A549 (cell line): ENCODE data around the gene KRT8. TPM values are rescaled to one million over a fixed set of nuclear protein-coding genes. Genes with fewer than 3 reads are reported as not detected.

ENCODE experiments used
- ATAC-seq, 2 experiments: fragments of 200-7000 bp in 1 of 2; fragments of >200 bp in 1 of 2; cut with Nextera tagmentation in 1 of 2; cut with Tn5 transposase in 1 of 2; 3 replicates each; pipeline versions ENCODE4 v1.8.0 to v1.9.1; 2018 to 2020; ENCODE audit warnings: mild to moderate bottlenecking in 1 of 2, moderate library complexity in 1 of 2
- CTCF ChIA-PET: fragments of 300-600 bp; sonication (Branson Sonifier 250); formaldehyde crosslinking; extraction: SDS; loops from one replicate; lab custom pipeline; 2021; ENCODE audit warnings: antibody characterized with exemption, inconsistent platforms; lab: Yijun Ruan, JAX
- POLR2A ChIA-PET: fragments of 350-600 bp; formaldehyde crosslinking; extraction: SDS; loops from one replicate; lab custom pipeline; 2021; ENCODE audit warnings: antibody characterized with exemption, inconsistent platforms; lab: Yijun Ruan, JAX
- DNase-seq, 2 experiments: peaks; one replicate each; pipeline versions ENCODE4 v3.0.0 to v3.0.0-alpha.2; 2011 to 2016; ENCODE audit warnings: low read depth in 1 of 2, low spot score in 1 of 2
- FAIRE-seq: peaks from 2 replicates; lab custom pipeline; 2011; peaks lifted over from hg19 to GRCh38; lab: Jason Lieb, UNC
- H3K27ac ChIP-seq, 2 experiments: fragments of >200 bp; sonication (Bioruptor Twin); formaldehyde crosslinking; 3 replicates each; pipeline ENCODE4 v1.5.1; 2016 to 2017
- H3K4me1 ChIP-seq: fragments of >200 bp; sonication (Bioruptor Twin); formaldehyde crosslinking; 3 replicates; pipeline ENCODE4 v1.6.1; 2016
- H3K4me2 ChIP-seq: fragments of >200 bp; sonication (Bioruptor Twin); formaldehyde crosslinking; 3 replicates; pipeline ENCODE4 v1.6.1; 2016
- H3K4me3 ChIP-seq: fragments of >200 bp; sonication (Bioruptor Twin); formaldehyde crosslinking; 3 replicates; pipeline ENCODE4 v1.5.1; 2016
- H3K9me3 ChIP-seq: fragments of >200 bp; sonication (Bioruptor Twin); formaldehyde crosslinking; 3 replicates; pipeline ENCODE4 v1.6.1; 2016
- BHLHE40 ChIP-seq: IDR thresholded peaks from 2 replicates; pipeline ENCODE4 v1.6.1; 2012; ENCODE audit warnings: low read depth, low read length, inconsistent platforms
- CBX2 ChIP-seq: fragments of 200-600 bp; sonication (generic); IDR thresholded peaks from 2 replicates; pipeline ENCODE4 v1.6.1; 2016; ENCODE audit warnings: low read depth, mild to moderate bottlenecking, borderline replicate concordance
- CBX8 ChIP-seq: fragments of 200-600 bp; sonication (generic); IDR thresholded peaks from 2 replicates; pipeline ENCODE4 v1.6.1; 2016
- CEBPB ChIP-seq, 2 experiments: fragments of >200 bp in 1 of 2; sonication (Bioruptor Twin) in 1 of 2; formaldehyde crosslinking in 1 of 2; IDR thresholded peaks; 2 replicates each; pipeline ENCODE4 v1.6.1; 2012 to 2016
- FOSB ChIP-seq: fragments of 250-450 bp; sonication (Bioruptor Pico); IDR thresholded peaks from 2 replicates; pipeline ENCODE4 v1.5.0; 2020; ENCODE audit warnings: mild to moderate bottlenecking, moderate library complexity
- FOSL2 ChIP-seq, 2 experiments: fragments of 450-650 bp in 1 of 2; fragments of >200 bp in 1 of 2; sonication (Bioruptor Twin) in 1 of 2; formaldehyde crosslinking; IDR thresholded peaks; 2 replicates each; pipeline versions ENCODE4 v1.5.0 to v1.6.1; 2016 to 2020; ENCODE audit warnings: mild to moderate bottlenecking in 1 of 2, moderate library complexity in 1 of 2
- HOXB5 ChIP-seq: fragments of 250-450 bp; sonication (Bioruptor Pico); IDR thresholded peaks from 2 replicates; pipeline ENCODE4 v1.5.0; 2020; ENCODE audit warnings: mild to moderate bottlenecking, moderate library complexity
- MAZ ChIP-seq: fragments of 150-350 bp; IDR thresholded peaks from 2 replicates; pipeline ENCODE4 v1.6.1; 2014; ENCODE audit warnings: antibody characterized with exemption, low read depth, low read length, borderline replicate concordance
- MYC ChIP-seq: IDR thresholded peaks from 2 replicates; pipeline ENCODE4 v1.6.1; 2012; ENCODE audit warnings: mild to moderate bottlenecking, inconsistent platforms, low read length, improper control_type of control experiment, borderline replicate concordance
- NFE2L2 ChIP-seq: fragments of 150-350 bp; conservative IDR thresholded peaks from 2 replicates; pipeline ENCODE4 v1.6.1; 2014; ENCODE audit warnings: low read length
- POLR2AphosphoS2 ChIP-seq: conservative IDR thresholded peaks from 2 replicates; pipeline ENCODE4 v1.6.1; 2012; ENCODE audit warnings: low read length, improper control_type of control experiment, inconsistent platforms
- RAD21 ChIP-seq, 2 experiments: fragments of >200 bp in 1 of 2; sonication (Bioruptor Twin) in 1 of 2; formaldehyde crosslinking in 1 of 2; IDR thresholded peaks in 1 of 2; conservative IDR thresholded peaks in 1 of 2; 2 replicates in 1 of 2; 3 replicates in 1 of 2; pipeline ENCODE4 v1.6.1; 2012 to 2018; ENCODE audit warnings: inconsistent platforms in 1 of 2
- RFX5 ChIP-seq: fragments of 450-650 bp; IDR thresholded peaks from 2 replicates; pipeline ENCODE4 v1.7.1; 2014; ENCODE audit warnings: antibody characterized with exemption, mild to moderate bottlenecking, moderate library complexity
- SMC3 ChIP-seq: fragments of >200 bp; sonication (Bioruptor Twin); formaldehyde crosslinking; IDR thresholded peaks from 3 replicates; pipeline ENCODE4 v1.6.1; 2018; ENCODE audit warnings: inconsistent platforms
- TP53 ChIP-seq: fragments of 250-450 bp; sonication (Bioruptor Pico); IDR thresholded peaks from 2 replicates; pipeline ENCODE4 v1.5.0; 2021; ENCODE audit warnings: mild to moderate bottlenecking, moderate library complexity
- ZSCAN20 ChIP-seq: fragments of 250-450 bp; sonication (Bioruptor Pico); IDR thresholded peaks from 2 replicates; pipeline ENCODE4 v1.8.0; 2022; ENCODE audit warnings: mild to moderate bottlenecking, moderate library complexity
- WGBS: methylation state at CpG from one replicate; pipeline ENCODE4 v1.1.6; 2017; ENCODE audit errors: missing lambda C conversion rate; 5-methylcytosine and 5-hydroxymethylcytosine counted together
- polyA plus RNA-seq, 4 experiments: library from polyadenylated mRNA; depleted of rRNA in 3 of 4; stranded (reverse); fragments of >200 nt; fragmentation: RNase III in 1 of 4; extraction: RNeasy Plus Mini Kit Qiagen cat#74134 plus additional on column Dnase treatment in 1 of 4; gene quantifications; 2 replicates in 3 of 4; 3 replicates in 1 of 4; pipeline ENCODE4 v1.2.3, GENCODE V29; 2011 to 2017
- TF ChIP-seq, protein P1 (sequence below): fragments of >200 bp; sonication (Bioruptor Twin); formaldehyde crosslinking; IDR thresholded peaks from 3 replicates; pipeline ENCODE4 v1.5.1; 2016
- TF ChIP-seq, protein P2 (sequence below): IDR thresholded peaks from 2 replicates; pipeline ENCODE4 v1.6.1; 2012
- TF ChIP-seq, protein P3 (sequence below): fragments of >200 bp; sonication (Bioruptor Twin); formaldehyde crosslinking; IDR thresholded peaks from 3 replicates; pipeline ENCODE4 v1.6.1; 2016
- TF ChIP-seq, protein P4 (sequence below): fragments of 450-650 bp; IDR thresholded peaks from 2 replicates; pipeline ENCODE4 v1.6.1; 2014; ENCODE audit warnings: antibody characterized with exemption

KRT8 gene
- polyA plus RNA-seq, 2 of the 4 experiments (the other 2 are of a cell fraction) = 2,250 to 3,633 TPM

DNA sequence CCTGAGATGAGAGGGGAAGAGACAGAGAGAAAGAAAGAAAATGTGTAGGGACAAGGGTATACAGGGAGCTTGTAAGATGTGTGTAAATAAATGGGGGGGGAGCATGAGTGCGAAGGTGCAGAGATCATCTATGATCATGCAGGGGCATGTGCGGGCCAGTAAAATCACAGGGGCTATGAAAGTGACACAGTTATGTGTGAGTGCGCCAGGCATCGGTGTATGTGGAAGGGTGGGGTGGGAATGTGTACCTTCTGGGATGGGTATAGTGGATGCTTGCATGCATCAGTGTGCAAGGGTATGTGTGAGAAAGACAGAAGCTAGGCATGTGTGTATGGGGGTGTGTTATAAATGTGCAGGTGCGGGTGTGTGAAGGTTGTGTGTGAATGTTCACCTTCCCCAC lies 37.7 kb downstream of the KRT8 start:
- CTCF ChIA-PET = interaction anchor here (0.7 to 25.7 kb wide), 12 partner anchors 12 to 1372 kb away, joined by 3 to 1221 read pairs (median 12); partner anchors contain the start of genes KRT74, KRT84 and KRT85
- H3K27ac ChIP-seq = peak overlapping the region; percentile 70 to 94
- 91% methylated on average over 5 of the region's 5 CpGs for WGBS
- ATAC-seq (no peak), DNase-seq (no peak), FAIRE-seq (no peak)
- POLR2A ChIA-PET = interaction anchor here (1.1 kb wide), 1 partner anchor 720 kb away, joined by 3 read pairs; no protein-coding TSS in a partner anchor
- peak overlapping the region; percentile 43 for H3K4me2 ChIP-seq
- peaks cover 55% of the 10 kb centered on the region for H3K4me1 ChIP-seq
- H3K4me3 ChIP-seq = no peak overlapping the region
- no peak for TF ChIP-seq TP53
- no peak for TF ChIP-seq RFX5
- TF ChIP-seq CBX2 = no peak
- no peak for TF ChIP-seq ZSCAN20 (CRISPR knock-in tag)
- no peak for TF ChIP-seq HOXB5
- no peak for TF ChIP-seq CEBPB (IDR thresholded peaks at IDR 0.05)
- TF ChIP-seq MYC = no peak
- TF ChIP-seq RAD21 (conservative IDR thresholded peaks at IDR 0.05 in 1 of 2, IDR thresholded peaks at IDR 0.05 in 1 of 2) = no peak
- no peak for TF ChIP-seq FOSB
- no peak for TF ChIP-seq POLR2AphosphoS2
- no peak for TF ChIP-seq FOSL2 (IDR thresholded peaks at IDR 0.05)
- no peak for TF ChIP-seq FOSL2 (CRISPR knock-in tag; IDR thresholded peaks at IDR 0.05)
- H3K9me3 ChIP-seq = no peaks in the 10 kb centered on the region

DNA sequence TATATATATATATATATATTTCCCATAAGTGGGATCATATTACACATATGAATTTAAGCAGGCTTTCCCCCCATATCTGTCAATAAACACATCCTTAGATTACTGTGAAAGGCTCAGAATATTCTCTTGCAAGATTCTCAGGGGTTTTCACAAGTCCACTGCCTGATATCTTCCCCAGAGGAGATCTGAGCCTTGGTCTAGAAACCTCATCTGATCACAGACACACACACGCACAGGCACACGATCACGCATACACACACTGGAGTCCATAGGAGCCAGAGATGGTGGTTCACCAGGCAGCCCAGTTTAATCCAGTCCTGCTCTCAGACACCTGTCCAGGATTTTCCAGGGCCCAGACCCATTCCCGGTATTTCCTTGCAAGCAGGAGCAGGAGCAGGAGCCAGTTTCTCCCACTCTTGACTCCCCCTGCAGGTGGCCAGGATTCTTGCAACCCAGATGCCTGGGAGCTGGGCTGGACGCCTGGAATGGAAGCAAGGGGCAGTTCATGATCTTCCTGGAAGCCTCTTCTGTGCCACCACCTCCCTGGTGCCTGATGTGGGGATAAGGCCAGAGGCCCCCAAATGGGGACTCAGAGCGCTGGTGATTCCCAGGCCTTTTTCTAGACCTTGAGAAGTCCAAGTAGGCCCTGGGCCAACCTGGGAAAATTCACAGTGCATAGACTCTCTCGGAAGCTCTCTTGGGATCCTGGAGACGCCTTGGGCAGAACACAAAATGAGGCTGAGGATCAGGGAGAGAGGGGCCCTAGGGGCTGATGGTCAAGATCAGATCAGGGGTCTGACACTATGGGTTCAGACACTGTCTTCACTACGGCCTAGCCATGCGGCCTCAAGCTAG lies 39.6 kb downstream of the KRT8 start:
- TF ChIP-seq, protein P1, sequence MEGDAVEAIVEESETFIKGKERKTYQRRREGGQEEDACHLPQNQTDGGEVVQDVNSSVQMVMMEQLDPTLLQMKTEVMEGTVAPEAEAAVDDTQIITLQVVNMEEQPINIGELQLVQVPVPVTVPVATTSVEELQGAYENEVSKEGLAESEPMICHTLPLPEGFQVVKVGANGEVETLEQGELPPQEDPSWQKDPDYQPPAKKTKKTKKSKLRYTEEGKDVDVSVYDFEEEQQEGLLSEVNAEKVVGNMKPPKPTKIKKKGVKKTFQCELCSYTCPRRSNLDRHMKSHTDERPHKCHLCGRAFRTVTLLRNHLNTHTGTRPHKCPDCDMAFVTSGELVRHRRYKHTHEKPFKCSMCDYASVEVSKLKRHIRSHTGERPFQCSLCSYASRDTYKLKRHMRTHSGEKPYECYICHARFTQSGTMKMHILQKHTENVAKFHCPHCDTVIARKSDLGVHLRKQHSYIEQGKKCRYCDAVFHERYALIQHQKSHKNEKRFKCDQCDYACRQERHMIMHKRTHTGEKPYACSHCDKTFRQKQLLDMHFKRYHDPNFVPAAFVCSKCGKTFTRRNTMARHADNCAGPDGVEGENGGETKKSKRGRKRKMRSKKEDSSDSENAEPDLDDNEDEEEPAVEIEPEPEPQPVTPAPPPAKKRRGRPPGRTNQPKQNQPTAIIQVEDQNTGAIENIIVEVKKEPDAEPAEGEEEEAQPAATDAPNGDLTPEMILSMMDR = peak; percentile 77
- TF ChIP-seq, protein P2, sequence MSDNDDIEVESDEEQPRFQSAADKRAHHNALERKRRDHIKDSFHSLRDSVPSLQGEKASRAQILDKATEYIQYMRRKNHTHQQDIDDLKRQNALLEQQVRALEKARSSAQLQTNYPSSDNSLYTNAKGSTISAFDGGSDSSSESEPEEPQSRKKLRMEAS = 0 out of 2 replicates have a peak, but pooled peaks have one; percentile 34
- no peak for TF ChIP-seq ZSCAN20 (CRISPR knock-in tag)
- TF ChIP-seq BHLHE40 = no peak
- TF ChIP-seq, protein P3, sequence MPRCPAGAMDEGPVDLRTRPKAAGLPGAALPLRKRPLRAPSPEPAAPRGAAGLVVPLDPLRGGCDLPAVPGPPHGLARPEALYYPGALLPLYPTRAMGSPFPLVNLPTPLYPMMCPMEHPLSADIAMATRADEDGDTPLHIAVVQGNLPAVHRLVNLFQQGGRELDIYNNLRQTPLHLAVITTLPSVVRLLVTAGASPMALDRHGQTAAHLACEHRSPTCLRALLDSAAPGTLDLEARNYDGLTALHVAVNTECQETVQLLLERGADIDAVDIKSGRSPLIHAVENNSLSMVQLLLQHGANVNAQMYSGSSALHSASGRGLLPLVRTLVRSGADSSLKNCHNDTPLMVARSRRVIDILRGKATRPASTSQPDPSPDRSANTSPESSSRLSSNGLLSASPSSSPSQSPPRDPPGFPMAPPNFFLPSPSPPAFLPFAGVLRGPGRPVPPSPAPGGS = no peak
- peak; percentile 91 to 96 for TF ChIP-seq RAD21 (conservative IDR thresholded peaks at IDR 0.05 in 1 of 2, IDR thresholded peaks at IDR 0.05 in 1 of 2)
- TF ChIP-seq MAZ = no peak
- TF ChIP-seq NFE2L2 = 0 out of 2 replicates have a peak, but pooled peaks have one; percentile 2
- TF ChIP-seq, protein P4, sequence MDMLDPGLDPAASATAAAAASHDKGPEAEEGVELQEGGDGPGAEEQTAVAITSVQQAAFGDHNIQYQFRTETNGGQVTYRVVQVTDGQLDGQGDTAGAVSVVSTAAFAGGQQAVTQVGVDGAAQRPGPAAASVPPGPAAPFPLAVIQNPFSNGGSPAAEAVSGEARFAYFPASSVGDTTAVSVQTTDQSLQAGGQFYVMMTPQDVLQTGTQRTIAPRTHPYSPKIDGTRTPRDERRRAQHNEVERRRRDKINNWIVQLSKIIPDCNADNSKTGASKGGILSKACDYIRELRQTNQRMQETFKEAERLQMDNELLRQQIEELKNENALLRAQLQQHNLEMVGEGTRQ = no peak
- no peak for TF ChIP-seq CBX8
- TF ChIP-seq SMC3 = peak; percentile 94
- H3K9me3 ChIP-seq = no peaks in the 10 kb centered on the region
- DNase-seq (peak; percentile 92 to 94), ATAC-seq (peak; percentile 79 to 86), FAIRE-seq (peak; percentile 78)
- peaks cover 41% of the 10 kb centered on the region for H3K4me1 ChIP-seq
- no peak overlapping the region for H3K4me2 ChIP-seq
- WGBS = 42% methylated on average over 10 of the region's 10 CpGs
- peak overlapping the region; percentile 61 to 73 for H3K27ac ChIP-seq
- ChIA-PET POLR2A (no interaction called here), CTCF (interaction anchor here (0.6 to 25.7 kb wide), 86 partner anchors 8 to 840 kb away, joined by 3 to 1221 read pairs (median 4); partner anchors contain the start of genes KRT5, KRT71, KRT74 and KRT76)
- no peak overlapping the region for H3K4me3 ChIP-seq
